Smooth muscle cell (in vitro differentiated cells): Measurements from ENCODE around the gene CYB5D1. TPM values are rescaled to one million over a fixed set of nuclear protein-coding genes. Genes with fewer than 3 reads are reported as not detected.

ENCODE experiments used
- DNase-seq: peaks from one replicate; lab custom pipeline; 2025; ENCODE audit not compliant: unreplicated experiment; lab: John Stamatoyannopoulos, UW
- H2AFZ ChIP-seq: fragments of 200-600 bp; sonication (generic); 2 replicates; pipeline ENCODE4 v1.6.0; 2016; ENCODE audit warnings: antibody characterized with exemption, low read depth, mild to moderate bottlenecking
- H3F3A ChIP-seq: fragments of 200-600 bp; sonication (generic); 2 replicates; pipeline ENCODE4 v1.6.0; 2017; ENCODE audit warnings: antibody characterized with exemption, low read depth
- H3K27ac ChIP-seq: fragments of 200-600 bp; sonication (generic); 2 replicates; pipeline ENCODE4 v1.5.1; 2016; ENCODE audit warnings: low read depth, mild to moderate bottlenecking
- H3K27me3 ChIP-seq: fragments of 200-600 bp; sonication (generic); 2 replicates; pipeline ENCODE4 v1.6.1; 2016; ENCODE audit warnings: low read depth, mild to moderate bottlenecking
- H3K36me3 ChIP-seq: fragments of 200-600 bp; sonication (generic); 2 replicates; pipeline ENCODE4 v1.5.1; 2016; ENCODE audit warnings: low read depth
- H3K4me1 ChIP-seq: fragments of 200-600 bp; sonication (generic); 2 replicates; pipeline ENCODE4 v1.5.1; 2016; ENCODE audit warnings: low read depth
- H3K4me2 ChIP-seq: fragments of 200-600 bp; sonication (generic); 2 replicates; pipeline ENCODE4 v1.6.0; 2016; ENCODE audit warnings: mild to moderate bottlenecking
- H3K4me3 ChIP-seq: fragments of 200-600 bp; sonication (generic); 2 replicates; pipeline ENCODE4 v1.5.1; 2016; ENCODE audit warnings: mild to moderate bottlenecking
- H3K79me2 ChIP-seq: fragments of 200-600 bp; sonication (generic); 2 replicates; pipeline ENCODE4 v1.6.0; 2016; ENCODE audit warnings: low read depth, mild to moderate bottlenecking
- H3K9ac ChIP-seq: fragments of 200-600 bp; sonication (generic); 2 replicates; pipeline ENCODE4 v1.6.0; 2016; ENCODE audit warnings: low read depth
- H3K9me3 ChIP-seq: fragments of 200-600 bp; sonication (generic); replicated peaks from 2 replicates; pipeline ENCODE4 v1.5.1; 2016; ENCODE audit warnings: low read depth
- H4K20me1 ChIP-seq: fragments of 200-600 bp; sonication (generic); 2 replicates; pipeline ENCODE4 v1.6.0; 2016; ENCODE audit warnings: low read depth
- CTCF ChIP-seq: fragments of 200-600 bp; sonication (generic); IDR thresholded peaks from 2 replicates; pipeline ENCODE4 v1.5.1; 2017; ENCODE audit warnings: borderline replicate concordance, mild to moderate bottlenecking, antibody characterized with exemption; ENCODE audit not compliant: insufficient read depth, poor library complexity, severe bottlenecking
- WGBS: methylation state at CpG from one replicate; pipeline ENCODE4 v1.1.7; 2016; ENCODE audit warnings: low lambda C conversion rate; 5-methylcytosine and 5-hydroxymethylcytosine counted together
- polyA plus RNA-seq: library from polyadenylated mRNA; unstranded; fragments of >200 nt; fragmentation: Nextera tagmentation; extraction: Ambion mirVana; gene quantifications from 2 replicates; pipeline ENCODE4 v1.2.1, GENCODE V29; 2016
- total RNA-seq: library from RNA; depleted of rRNA; stranded (reverse); fragments of >200 nt; gene quantifications from 2 replicates; pipeline ENCODE4 v1.2.3, GENCODE V29; 2014

CYB5D1 gene
- total and polyA plus RNA-seq, 2 experiments from 2014 or later, result 6.6 to 9.3 TPM

GRCh38 chr17:7842380-7843256 lies 15.2 kb upstream of the CYB5D1 start:
- Histone ChIP-seq H4K20me1 (peaks cover 61% of the 10 kb centered on the region), H3K36me3 (no peaks in the 10 kb centered on the region), H3K9me3 (no peaks in the 10 kb centered on the region), H3F3A (peaks cover 38% of the 10 kb centered on the region), H3K4me3 (peak overlapping the region; percentile 66), H3K27ac (peak overlapping the region; percentile 100), H3K79me2 (peaks cover 50% of the 10 kb centered on the region), H3K4me2 (peak overlapping the region; percentile 90), H3K4me1 (peaks cover 26% of the 10 kb centered on the region), H2AFZ (no peak overlapping the region), H3K9ac (peak overlapping the region; percentile 100), H3K27me3 (no peaks in the 10 kb centered on the region)
- no peak for TF ChIP-seq CTCF
- 1% methylated on average over 45 of the region's 47 CpGs for WGBS
- peak; percentile 84 for DNase-seq

DNA sequence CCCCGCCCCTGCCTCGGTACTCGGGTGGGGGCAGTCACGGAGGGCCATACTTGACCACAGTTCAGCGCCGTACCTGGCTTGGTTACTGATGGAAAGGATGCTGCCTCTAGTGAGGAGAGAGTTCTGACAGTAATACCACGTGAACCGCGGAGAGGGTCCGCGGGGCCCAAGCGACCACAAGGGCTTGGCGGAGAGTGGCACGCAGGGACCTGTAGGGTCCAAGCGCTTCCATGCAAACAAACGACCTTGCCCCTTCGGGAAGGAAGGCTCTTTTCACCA lies 14.6 kb upstream of the CYB5D1 start:
- no peaks in the 10 kb centered on the region for H3K27me3 ChIP-seq
- H3K9me3 ChIP-seq, result no peaks in the 10 kb centered on the region
- 3% methylated on average over 17 of the region's 17 CpGs for WGBS
- no peaks in the 10 kb centered on the region for H3K36me3 ChIP-seq
- peak overlapping the region; percentile 66 for H3K4me3 ChIP-seq
- H3K79me2 ChIP-seq, result peaks cover 55% of the 10 kb centered on the region
- no peak for DNase-seq
- H4K20me1 ChIP-seq, result peaks cover 67% of the 10 kb centered on the region
- no peak overlapping the region for H2AFZ ChIP-seq
- peak overlapping the region; percentile 100 for H3K27ac ChIP-seq
- peak overlapping the region; percentile 100 for H3K9ac ChIP-seq
- no peak for TF ChIP-seq CTCF
- peak overlapping the region; percentile 90 for H3K4me2 ChIP-seq
- peaks cover 23% of the 10 kb centered on the region for H3K4me1 ChIP-seq
- H3F3A ChIP-seq, result peaks cover 35% of the 10 kb centered on the region

DNA sequence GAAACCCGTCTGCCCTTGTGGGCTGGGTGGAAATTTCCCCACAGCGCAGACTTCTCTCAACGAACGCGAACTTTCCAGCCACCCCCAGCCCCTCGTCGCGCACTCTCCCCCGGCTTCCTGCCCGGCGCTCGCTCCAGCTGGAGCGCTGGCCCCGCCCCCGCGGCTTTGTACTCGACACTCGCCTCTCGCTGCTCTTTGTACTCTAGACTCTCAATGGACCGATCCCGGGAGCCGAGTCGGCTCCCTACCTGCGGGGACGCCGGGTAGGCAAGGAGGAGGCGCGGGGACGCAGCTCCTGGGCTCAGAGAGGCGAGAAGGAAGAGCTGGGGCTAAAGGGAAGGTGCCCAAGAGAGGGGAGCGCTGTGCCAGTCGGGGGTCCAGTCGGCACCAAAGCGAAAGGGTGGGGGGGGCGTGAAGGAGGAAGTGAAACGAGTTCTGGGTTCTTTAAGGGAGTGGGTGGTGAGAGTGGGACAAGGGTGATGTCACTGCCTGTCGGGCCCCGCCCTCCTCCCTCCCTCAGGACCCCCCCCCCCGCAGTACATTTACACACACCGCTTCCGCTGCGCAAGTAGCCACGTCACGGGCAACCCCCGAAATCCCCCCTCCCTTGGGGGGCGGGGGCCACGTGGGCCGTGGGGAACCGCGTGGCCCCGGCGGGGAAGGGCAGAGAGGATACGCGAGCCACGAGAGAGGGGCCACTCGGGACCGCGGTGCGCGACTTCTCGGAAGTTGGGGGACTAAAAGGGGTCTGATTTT lies 14.1 kb upstream of the CYB5D1 start:
- Histone ChIP-seq H3K79me2 (peaks cover 57% of the 10 kb centered on the region), H3K4me3 (peak overlapping the region; percentile 66), H2AFZ (no peak overlapping the region), H3K36me3 (no peaks in the 10 kb centered on the region), H3K9ac (peak overlapping the region; percentile 100), H3F3A (peaks cover 35% of the 10 kb centered on the region), H3K9me3 (no peaks in the 10 kb centered on the region), H3K27me3 (no peaks in the 10 kb centered on the region), H3K27ac (peak overlapping the region; percentile 100), H3K4me1 (peaks cover 22% of the 10 kb centered on the region), H3K4me2 (peak overlapping the region; percentile 90), H4K20me1 (peaks cover 71% of the 10 kb centered on the region)
- no peak for TF ChIP-seq CTCF
- under 1% methylated on average over 38 of the region's 61 CpGs for WGBS
- DNase-seq, result peak; percentile 88
